Transverse colon (tissue), 4 donors: ENCODE results near the gene TOP1. TPM values are rescaled to one million over a fixed set of nuclear protein-coding genes. Genes with fewer than 3 reads are reported as not detected.

Experiments used
- DNase-seq: peaks from one replicate; pipeline ENCODE4 v3.0.0-alpha.2; 2019
- H3K27ac ChIP-seq, 4 donors: fragments of 200-600 bp; sonication (generic); 2 replicates each; pipeline ENCODE4 v1.5.1; 2016 to 2018; ENCODE audit warnings: inconsistent platforms in 4 of 4
- H3K27me3 ChIP-seq: fragments of 200-600 bp; sonication (generic); 2 replicates; pipeline ENCODE4 v1.5.1; 2017; ENCODE audit warnings: inconsistent platforms
- H3K36me3 ChIP-seq, 4 donors: fragments of 200-600 bp; sonication (generic); 2 replicates each; pipeline ENCODE4 v1.5.1; 2017 to 2019; ENCODE audit warnings: inconsistent platforms in 4 of 4
- H3K4me1 ChIP-seq, 4 donors: fragments of 200-600 bp; sonication (generic); 2 replicates each; pipeline ENCODE4 v1.5.1; 2017 to 2020; ENCODE audit warnings: inconsistent platforms in 4 of 4
- H3K4me3 ChIP-seq, 4 donors: fragments of 200-600 bp; sonication (generic); 1 replicate in 1 of 4; 2 replicates in 3 of 4; pipeline versions ENCODE4 v1.5.1 to v1.6.1; 2017 to 2019; ENCODE audit warnings: inconsistent platforms in 4 of 4
- H3K9me3 ChIP-seq, 2 donors: fragments of 200-600 bp; sonication (generic); 2 replicates each; pipeline ENCODE4 v1.5.1; 2017 to 2019; ENCODE audit warnings: inconsistent platforms in 2 of 2
- CTCF ChIP-seq, 5 experiments: fragments of 200-600 bp in 3 of 5; fragments of 450-650 bp in 2 of 5; sonication (generic) in 3 of 5; IDR thresholded peaks; 1 replicate in 2 of 5; 2 replicates in 3 of 5; pipeline ENCODE4 v1.5.1; 2016 to 2017; ENCODE audit warnings: antibody characterized with exemption in 5 of 5, inconsistent platforms in 3 of 5, mild to moderate bottlenecking in 2 of 5, moderate library complexity in 1 of 5
- EP300 ChIP-seq: sonication (generic); formaldehyde crosslinking; IDR thresholded peaks from one replicate; pipeline ENCODE4 v1.6.1; 2017; ENCODE audit warnings: antibody characterized with exemption, low read depth
- POLR2A ChIP-seq: fragments of 450-650 bp; IDR thresholded peaks from one replicate; pipeline ENCODE4 v1.6.1; 2016; ENCODE audit warnings: antibody characterized with exemption, mild to moderate bottlenecking, moderate library complexity
- POLR2AphosphoS5 ChIP-seq, 3 donors: sonication (generic); formaldehyde crosslinking; IDR thresholded peaks; one replicate each; pipeline ENCODE4 v1.6.1; 2016; ENCODE audit warnings: antibody characterized with exemption in 3 of 3
- WGBS, 2 donors: methylation state at CpG; one replicate each; pipeline ENCODE4 v1.1.5; 2018; ENCODE audit warnings: low coverage in 1 of 2; 5-methylcytosine and 5-hydroxymethylcytosine counted together
- in situ Hi-C, 4 donors: fragments of 200-750 bp; cut with MboI; loops; one replicate each; pipeline versions ENCODE4 v1.15.0 to v1.15.1; 2017; ENCODE audit warnings: low sequenced_read_pairs in 3 of 4, low pct_ligation_motif_present in 1 of 4, low pct_unique_long_range_greater_than_20kb in 1 of 4
- intact Hi-C: fragments of 100-400 bp; cut with DNase I; formaldehyde crosslinking; loops from one replicate; pipeline ENCODE4 v1.15.1; 2023; ENCODE audit warnings: low total_unique reads
- total RNA-seq, 4 donors: library from RNA; depleted of rRNA; stranded (reverse); fragments of >200 nt; gene quantifications; one replicate each; pipeline ENCODE4 v1.1.0, GENCODE V29; 2016

The TOP1 gene
- total RNA-seq, 4 donors from 2014 or later, result 29.6 to 52.3 (median 36.9) TPM

- H3K9me3 ChIP-seq, result no peaks in the 10 kb centered on the region
- H3K4me1 ChIP-seq, result peaks cover 18 to 81% (median 36%) of the 10 kb centered on the region in 4 donors
- H3K27me3 ChIP-seq, result no peaks in the 10 kb centered on the region
- H3K36me3 ChIP-seq, result peaks cover 0 to 25% (median 0%) of the 10 kb centered on the region in 4 donors
- TF ChIP-seq POLR2A, result no peak
- TF ChIP-seq CTCF (IDR thresholded peaks at IDR 0.05), result no peak
- no peak for TF ChIP-seq POLR2AphosphoS5 (IDR thresholded peaks at IDR 0.05)
- TF ChIP-seq EP300, result no peak
- no peak for DNase-seq
- intact Hi-C loops, result no loop called here
- no peak overlapping the region for H3K4me3 ChIP-seq
- no peak overlapping the region for H3K27ac ChIP-seq
- in situ Hi-C loops, result no loop called here
Measured at GRCh38 chr20:41074441-41074840, 45.8 kb downstream of the TOP1 start.

- DNase-seq, result no peak
- Histone ChIP-seq H3K4me1 (peaks cover 16 to 69% (median 33%) of the 10 kb centered on the region in 4 donors), H3K9me3 (no peaks in the 10 kb centered on the region), H3K36me3 (peaks cover 0 to 44% (median 7%) of the 10 kb centered on the region in 4 donors), H3K27ac (peak overlapping the region in 1 of 4 donors; percentile 25), H3K27me3 (no peaks in the 10 kb centered on the region), H3K4me3 (no peak overlapping the region)
- no peak for TF ChIP-seq POLR2AphosphoS5 (IDR thresholded peaks at IDR 0.05)
- no peak for TF ChIP-seq EP300
- TF ChIP-seq POLR2A, result no peak
- no peak for TF ChIP-seq CTCF (IDR thresholded peaks at IDR 0.05)
- in situ Hi-C loops, result no loop called here
- intact Hi-C loops, result no loop called here
- whole genome bisulfite sequencing, 2 donors, result 81 to 86% methylated on average over 4 of the region's 4 CpGs
Measured at GRCh38 chr20:41076776-41077175, 48.2 kb downstream of the TOP1 start.

GRCh38 chr20:41078329-41078728, 49.7 kb downstream of the TOP1 start:
- intact Hi-C loops (no loop called here), in situ Hi-C loops (no loop called here)
- no peak for TF ChIP-seq EP300
- no peak for TF ChIP-seq POLR2A
- TF ChIP-seq CTCF (IDR thresholded peaks at IDR 0.05), result peak; percentile 29 to 45 (median 45)
- H3K4me3 ChIP-seq, result no peak overlapping the region
- H3K36me3 ChIP-seq, result peaks cover 0 to 55% (median 8%) of the 10 kb centered on the region in 4 donors
- DNase-seq, result no peak
- no peaks in the 10 kb centered on the region for H3K9me3 ChIP-seq
- H3K4me1 ChIP-seq, result peaks cover 9 to 56% (median 19%) of the 10 kb centered on the region in 4 donors
- H3K27ac ChIP-seq, result peak overlapping the region in 2 of 4 donors; percentile 2 to 8
- H3K27me3 ChIP-seq, result no peaks in the 10 kb centered on the region

- in situ Hi-C loops (no loop called here), intact Hi-C loops (no loop called here)
- WGBS, 2 donors, result 80 to 88% methylated on average over 1 to 2 of the region's 2 CpGs
- no peaks in the 10 kb centered on the region for H3K9me3 ChIP-seq
- DNase-seq, result no peak
- H3K4me1 ChIP-seq, result peaks cover 9 to 51% (median 15%) of the 10 kb centered on the region in 4 donors
- no peak for TF ChIP-seq EP300
- no peak for TF ChIP-seq POLR2AphosphoS5 (IDR thresholded peaks at IDR 0.05)
- TF ChIP-seq CTCF (IDR thresholded peaks at IDR 0.05), result no peak
- TF ChIP-seq POLR2A, result no peak
- H3K27ac ChIP-seq, result no peak overlapping the region
- H3K36me3 ChIP-seq, result peaks cover 0 to 55% (median 8%) of the 10 kb centered on the region in 4 donors
- no peak overlapping the region for H3K4me3 ChIP-seq
- no peaks in the 10 kb centered on the region for H3K27me3 ChIP-seq
Measured at GRCh38 chr20:41079066-41079465, 50.4 kb downstream of the TOP1 start.
